CD8-positive, alpha-beta memory T cell (primary cell): ENCODE measurements around the gene CANX. TPM values are rescaled to one million over a fixed set of nuclear protein-coding genes. Genes with fewer than 3 reads are reported as not detected.
A peak's percentile ranks its signal among the peaks of the same experiment; 100 is the strongest.

Source experiments
- CTCF ChIA-PET: fragments of 350-600 bp; sonication (Branson Sonifier 250); formaldehyde crosslinking; loops from one replicate; lab custom pipeline; 2021; ENCODE audit warnings: antibody characterized with exemption; lab: Charles Lee
- POLR2A ChIA-PET: fragments of 350-600 bp; sonication (Branson Sonifier 250); formaldehyde crosslinking; loops from one replicate; lab custom pipeline; 2021; ENCODE audit warnings: antibody characterized with exemption; lab: Charles Lee
- DNase-seq, 5 donors: peaks; one replicate each; pipeline versions ENCODE4 v3.0.0 to v3.0.0-alpha.2; 2020 to 2022; ENCODE audit warnings: mixed read lengths in 1 of 5
- H3K27ac ChIP-seq: one replicate; pipeline ENCODE4 v1.7.0; 2013; ENCODE audit warnings: low read depth, mild to moderate bottlenecking, low read length, moderate library complexity
- H3K27me3 ChIP-seq: 2 replicates; pipeline ENCODE4 v1.7.0; 2013; ENCODE audit warnings: low read length, mild to moderate bottlenecking; ENCODE audit not compliant: insufficient read depth, poor library complexity, severe bottlenecking
- H3K36me3 ChIP-seq: 2 replicates; pipeline ENCODE4 v1.7.0; 2013; ENCODE audit warnings: mild to moderate bottlenecking, low read length, moderate library complexity; ENCODE audit not compliant: insufficient read depth
- H3K4me1 ChIP-seq: 2 replicates; pipeline ENCODE4 v1.7.0; 2013; ENCODE audit warnings: mild to moderate bottlenecking, low read length, moderate library complexity; ENCODE audit not compliant: insufficient read depth
- H3K4me3 ChIP-seq: 2 replicates; pipeline ENCODE4 v1.7.0; 2013; ENCODE audit warnings: mild to moderate bottlenecking, low read length
- H3K9me3 ChIP-seq: 2 replicates; pipeline ENCODE4 v1.7.0; 2013; ENCODE audit warnings: mild to moderate bottlenecking, low read length
- H3K27ac Mint-ChIP-seq, 8 donors: one replicate each; pipeline ENCODE4 v1.8.0; 2020 to 2021; ENCODE audit warnings: mixed read lengths in 8 of 8, mild to moderate bottlenecking in 6 of 8, inconsistent platforms in 3 of 8, moderate library complexity in 3 of 8
- H3K27me3 Mint-ChIP-seq, 2 donors: one replicate each; pipeline ENCODE4 v1.8.0; 2020 to 2021; ENCODE audit warnings: mixed read lengths in 2 of 2, mild to moderate bottlenecking in 1 of 2, moderate library complexity in 1 of 2
- H3K36me3 Mint-ChIP-seq, 3 donors: one replicate each; pipeline ENCODE4 v1.8.0; 2020 to 2021; ENCODE audit warnings: mixed read lengths in 3 of 3, inconsistent platforms in 1 of 3, mild to moderate bottlenecking in 1 of 3
- H3K4me1 Mint-ChIP-seq, 3 donors: one replicate each; pipeline ENCODE4 v1.8.0; 2020 to 2021; ENCODE audit warnings: mixed read lengths in 3 of 3, inconsistent platforms in 1 of 3, mild to moderate bottlenecking in 1 of 3
- H3K4me3 Mint-ChIP-seq, 7 donors: one replicate each; pipeline ENCODE4 v1.8.0; 2020 to 2021; ENCODE audit warnings: mixed read lengths in 7 of 7, mild to moderate bottlenecking in 6 of 7, moderate library complexity in 4 of 7, inconsistent platforms in 2 of 7
- H3K9me3 Mint-ChIP-seq, 5 donors: one replicate each; pipeline ENCODE4 v1.8.0; 2020 to 2022; ENCODE audit warnings: mixed read lengths in 5 of 5, mild to moderate bottlenecking in 3 of 5, moderate library complexity in 2 of 5, inconsistent platforms in 1 of 5
- polyA plus RNA-seq: library from polyadenylated mRNA; unstranded; fragments of 300-500 nt; fragmentation: Illumina TruSeq; gene quantifications from one replicate; pipeline ENCODE4 v1.2.3, GENCODE V29; 2021
- total RNA-seq, 2 experiments: library from RNA; stranded (reverse); gene quantifications; one replicate each; pipeline ENCODE4 v1.2.3, GENCODE V29; 2021

CANX gene
- total and polyA plus RNA-seq, 3 experiments from 2014 or later, result 283 to 710 (median 694) TPM

DNA sequence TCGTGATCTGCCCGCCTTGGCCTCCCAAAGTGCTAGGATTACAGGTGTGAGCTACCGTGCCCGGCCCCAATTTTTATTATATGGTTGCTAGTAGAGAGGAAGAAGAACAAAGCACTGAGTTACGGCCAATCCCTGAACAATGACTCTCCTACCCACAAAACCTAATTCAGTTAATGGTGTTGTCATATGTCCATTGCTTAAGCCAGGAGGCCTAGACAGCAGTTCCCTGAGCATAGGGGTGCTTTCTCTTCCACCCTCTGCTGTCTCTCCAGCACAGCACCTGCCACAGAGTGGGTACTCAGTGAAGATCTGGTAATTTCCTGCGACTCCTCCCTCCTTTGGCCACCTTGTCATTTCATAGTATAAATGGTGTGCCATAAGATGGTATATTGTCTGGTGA, 73.6 kb downstream of the CANX start:
- Histone ChIP-seq H3K4me3 (no peak overlapping the region), H3K4me1 (no peaks in the 10 kb centered on the region), H3K9me3 (no peaks in the 10 kb centered on the region), H3K27ac (no peak overlapping the region), H3K27me3 (no peaks in the 10 kb centered on the region), H3K36me3 (peaks cover 60% of the 10 kb centered on the region)
- CTCF ChIA-PET, result interaction anchor here (1.9 kb wide), 1 partner anchor 9 kb away, joined by 8 read pairs; no protein-coding TSS in a partner anchor
- peaks cover 0 to 9% (median 0%) of the 10 kb centered on the region in 3 donors for H3K4me1 Mint-ChIP-seq
- POLR2A ChIA-PET, result no interaction called here
- DNase-seq, result no peak
- peaks cover 4 to 92% (median 25%) of the 10 kb centered on the region in 3 donors for H3K36me3 Mint-ChIP-seq
- no peak overlapping the region for H3K27ac Mint-ChIP-seq
- H3K9me3 Mint-ChIP-seq, result no peaks in the 10 kb centered on the region
- no peak overlapping the region for H3K4me3 Mint-ChIP-seq
- H3K27me3 Mint-ChIP-seq, result no peaks in the 10 kb centered on the region

DNA sequence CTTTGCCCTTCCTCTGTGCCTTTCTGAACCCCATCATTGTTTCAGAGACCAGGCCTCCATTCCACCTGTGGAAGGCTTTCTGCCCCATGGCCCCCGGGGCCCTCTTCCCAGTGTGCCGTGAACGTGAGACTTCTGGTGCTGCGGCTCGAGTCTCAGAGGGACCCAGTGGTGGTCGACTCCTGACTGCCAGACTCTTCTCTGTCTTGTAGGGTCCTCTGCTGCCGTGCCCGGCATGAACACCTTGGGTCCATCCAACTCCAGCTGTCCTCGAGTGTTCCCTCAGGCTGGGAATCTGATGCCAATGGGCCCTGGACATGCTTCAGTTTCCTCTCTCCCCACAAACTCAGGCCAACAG, 74.9 kb downstream of the CANX start:
- POLR2A ChIA-PET, result no interaction called here
- no peak overlapping the region for H3K4me3 Mint-ChIP-seq
- peaks cover 0 to 1% of the 10 kb centered on the region in 2 donors for H3K27me3 Mint-ChIP-seq

DNA sequence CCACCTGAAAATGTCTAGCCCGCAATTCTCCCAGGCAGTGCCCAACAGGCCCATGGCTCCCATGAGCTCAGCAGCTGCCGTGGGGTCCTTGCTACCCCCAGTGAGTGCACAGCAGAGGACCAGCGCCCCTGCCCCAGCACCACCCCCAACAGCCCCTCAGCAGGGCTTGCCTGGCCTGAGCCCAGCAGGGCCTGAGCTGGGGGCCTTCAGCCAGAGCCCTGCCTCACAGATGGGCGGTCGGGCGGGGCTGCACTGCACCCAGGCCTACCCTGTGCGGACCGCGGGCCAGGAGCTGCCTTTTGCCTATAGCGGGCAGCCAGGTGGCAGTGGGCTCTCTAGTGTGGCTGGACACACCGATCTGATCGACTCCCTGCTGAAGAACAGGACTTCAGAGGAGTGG, 75.7 kb downstream of the CANX start:
- no peaks in the 10 kb centered on the region for H3K4me1 ChIP-seq
- H3K4me3 ChIP-seq, result no peak overlapping the region
- no peaks in the 10 kb centered on the region for H3K27me3 ChIP-seq
- Mint-ChIP-seq H3K9me3 (no peaks in the 10 kb centered on the region), H3K36me3 (peaks cover 4 to 91% (median 26%) of the 10 kb centered on the region in 3 donors), H3K27me3 (peaks cover 0 to 1% of the 10 kb centered on the region in 2 donors), H3K27ac (peak overlapping the region in 2 of 8 donors; percentile 36 to 69), H3K4me3 (no peak overlapping the region), H3K4me1 (no peaks in the 10 kb centered on the region)
- ChIA-PET CTCF (no interaction called here), POLR2A (no interaction called here)
- H3K9me3 ChIP-seq, result no peaks in the 10 kb centered on the region
- DNase-seq, result no peak
- H3K27ac ChIP-seq, result no peak overlapping the region
- peaks cover 48% of the 10 kb centered on the region for H3K36me3 ChIP-seq

More for the DNA sequence above, 74.9 kb downstream of the CANX start:
- H3K9me3 Mint-ChIP-seq, result no peaks in the 10 kb centered on the region
- Histone ChIP-seq H3K36me3 (peaks cover 56% of the 10 kb centered on the region), H3K27ac (no peak overlapping the region), H3K27me3 (no peaks in the 10 kb centered on the region), H3K4me1 (no peaks in the 10 kb centered on the region), H3K4me3 (no peak overlapping the region), H3K9me3 (no peaks in the 10 kb centered on the region)
- H3K36me3 Mint-ChIP-seq, result peaks cover 4 to 94% (median 30%) of the 10 kb centered on the region in 3 donors
- CTCF ChIA-PET, result interaction anchor here (0.6 kb wide), 1 partner anchor 11 kb away, joined by 4 read pairs; no protein-coding TSS in a partner anchor
- no peak overlapping the region for H3K27ac Mint-ChIP-seq
- no peak for DNase-seq
- no peaks in the 10 kb centered on the region for H3K4me1 Mint-ChIP-seq

DNA sequence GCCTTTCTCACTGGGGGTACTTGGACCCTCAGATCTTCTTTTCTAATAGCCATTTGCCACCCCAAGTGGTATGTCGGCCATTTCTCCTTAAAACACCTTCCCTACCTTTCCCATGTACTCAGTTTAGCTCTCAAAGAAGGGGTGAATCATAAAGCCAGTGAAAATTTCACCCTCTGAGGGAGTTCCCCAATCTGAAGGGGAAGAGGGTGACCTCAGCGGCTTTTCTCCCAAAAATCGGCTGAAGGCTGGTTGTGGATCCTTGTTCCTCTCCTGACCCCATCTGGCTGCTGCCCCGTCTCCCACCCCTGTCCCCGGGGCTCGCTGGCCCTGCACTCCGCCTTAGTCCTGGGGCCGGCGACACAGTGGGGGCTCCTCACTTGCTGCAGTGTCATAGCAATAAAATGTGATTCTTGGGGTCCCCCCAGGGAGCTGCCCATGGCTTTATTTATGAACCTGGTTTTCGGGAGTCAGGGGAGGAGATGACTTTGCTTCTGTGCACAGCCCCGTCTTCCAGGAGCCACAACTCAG, 77.7 kb downstream of the CANX start:
- no peak overlapping the region for H3K27ac ChIP-seq
- peaks cover 0 to 1% of the 10 kb centered on the region in 2 donors for H3K27me3 Mint-ChIP-seq
- H3K4me1 Mint-ChIP-seq, result no peaks in the 10 kb centered on the region
- no peaks in the 10 kb centered on the region for H3K9me3 Mint-ChIP-seq
- H3K27ac Mint-ChIP-seq, result no peak overlapping the region
- POLR2A ChIA-PET, result no interaction called here
- no peaks in the 10 kb centered on the region for H3K9me3 ChIP-seq
- no peak overlapping the region for H3K4me3 ChIP-seq
- H3K36me3 Mint-ChIP-seq, result peaks cover 4 to 90% (median 23%) of the 10 kb centered on the region in 3 donors
- peaks cover 30% of the 10 kb centered on the region for H3K36me3 ChIP-seq
- H3K27me3 ChIP-seq, result no peaks in the 10 kb centered on the region
- DNase-seq, result no peak
- H3K4me3 Mint-ChIP-seq, result no peak overlapping the region
- CTCF ChIA-PET, result interaction anchor here (1.1 to 2.5 kb wide), 5 partner anchors 10 to 34 kb away, joined by 3 to 14 read pairs (median 4); no protein-coding TSS in a partner anchor
- H3K4me1 ChIP-seq, result no peaks in the 10 kb centered on the region

DNA sequence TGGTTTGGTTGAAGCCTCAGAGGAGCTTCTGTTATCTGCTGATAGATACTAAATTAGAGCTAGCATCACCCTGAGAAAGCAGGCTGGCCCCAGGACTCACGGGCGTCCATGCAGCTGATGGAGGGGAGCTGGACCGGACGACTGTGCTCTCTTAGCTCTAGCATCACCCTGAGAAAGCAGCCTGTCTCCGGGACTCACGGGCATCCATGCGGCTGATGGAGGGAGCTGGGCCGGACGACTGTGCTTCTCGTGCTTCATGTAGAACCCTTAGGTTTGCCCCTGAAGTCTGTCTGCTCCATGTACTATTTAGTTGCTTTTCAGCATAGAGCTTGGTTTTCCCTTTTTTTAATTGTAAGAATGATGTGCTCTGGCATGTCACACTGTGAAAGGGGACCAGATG, 78.7 kb downstream of the CANX start:
- H3K27me3 ChIP-seq, result no peaks in the 10 kb centered on the region
- Mint-ChIP-seq H3K4me1 (no peaks in the 10 kb centered on the region), H3K36me3 (peaks cover 4 to 81% (median 20%) of the 10 kb centered on the region in 3 donors), H3K27ac (no peak overlapping the region), H3K27me3 (peaks cover 0 to 1% of the 10 kb centered on the region in 2 donors), H3K9me3 (no peaks in the 10 kb centered on the region), H3K4me3 (no peak overlapping the region)
- no peaks in the 10 kb centered on the region for H3K9me3 ChIP-seq
- no peak overlapping the region for H3K4me3 ChIP-seq
- POLR2A ChIA-PET, result no interaction called here
- DNase-seq, result no peak
- peaks cover 22% of the 10 kb centered on the region for H3K36me3 ChIP-seq
- H3K4me1 ChIP-seq, result no peaks in the 10 kb centered on the region
- CTCF ChIA-PET, result interaction anchor here (1.6 to 2.5 kb wide), 3 partner anchors 11 to 19 kb away, joined by 4 to 14 read pairs (median 10); no protein-coding TSS in a partner anchor
- no peak overlapping the region for H3K27ac ChIP-seq

DNA sequence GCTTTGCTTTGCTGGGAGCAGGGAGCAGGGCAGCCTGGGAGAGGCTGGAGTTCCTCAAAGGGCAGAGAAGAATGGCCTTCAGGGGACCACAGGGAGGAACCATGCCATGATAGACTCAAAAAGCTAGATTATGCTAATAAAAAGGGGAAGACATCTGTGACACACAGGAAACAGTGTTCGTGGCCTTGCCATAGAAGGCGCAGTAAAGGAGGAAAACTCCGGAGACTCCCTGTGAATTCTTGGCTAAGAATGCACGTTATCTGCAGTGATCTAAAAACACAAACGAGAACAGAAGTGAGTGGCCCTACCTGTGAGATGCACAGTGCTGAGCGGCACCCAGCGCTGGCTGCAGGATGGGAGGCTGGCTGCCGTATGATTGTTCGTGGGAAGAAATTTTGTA, 79.1 kb downstream of the CANX start:
- POLR2A ChIA-PET, result no interaction called here
- Histone ChIP-seq H3K4me3 (no peak overlapping the region), H3K9me3 (no peaks in the 10 kb centered on the region), H3K4me1 (no peaks in the 10 kb centered on the region), H3K27me3 (no peaks in the 10 kb centered on the region), H3K36me3 (peaks cover 19% of the 10 kb centered on the region), H3K27ac (no peak overlapping the region)
- Mint-ChIP-seq H3K4me1 (no peaks in the 10 kb centered on the region), H3K9me3 (no peaks in the 10 kb centered on the region), H3K27me3 (peaks cover 0 to 1% of the 10 kb centered on the region in 2 donors), H3K4me3 (no peak overlapping the region), H3K27ac (peak overlapping the region in 1 of 8 donors; percentile 40), H3K36me3 (peaks cover 3 to 77% (median 17%) of the 10 kb centered on the region in 3 donors)
- CTCF ChIA-PET, result interaction anchor here (1.6 to 2.5 kb wide), 3 partner anchors 11 to 19 kb away, joined by 4 to 14 read pairs (median 10); no protein-coding TSS in a partner anchor
- DNase-seq, result no peak

DNA sequence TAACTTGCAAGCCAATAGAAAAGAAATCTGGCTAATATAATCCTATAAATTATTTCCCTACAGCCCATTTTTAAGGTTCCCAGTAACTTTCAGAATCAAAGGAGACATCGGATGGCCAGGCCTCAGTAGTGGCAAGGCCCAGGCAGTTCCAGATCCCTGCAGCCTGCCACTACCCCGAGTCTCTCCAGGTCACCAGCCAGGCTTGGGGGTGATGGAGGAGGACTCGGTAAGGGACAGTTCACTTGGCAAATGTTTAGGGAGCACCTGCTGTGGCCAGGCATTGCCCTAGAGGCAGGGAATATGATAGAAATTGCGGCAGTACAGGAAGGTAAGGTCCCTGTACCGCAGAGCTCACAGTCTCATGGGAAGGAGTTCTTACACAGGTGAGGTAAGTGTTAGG, 79.8 kb downstream of the CANX start:
- ChIA-PET CTCF (interaction anchor here (1.1 to 2.5 kb wide), 2 partner anchors 15 to 18 kb away, joined by 4 to 10 read pairs; no protein-coding TSS in a partner anchor), POLR2A (no interaction called here)
- no peaks in the 10 kb centered on the region for H3K4me1 Mint-ChIP-seq
- H3K27me3 Mint-ChIP-seq, result peaks cover 0 to 1% of the 10 kb centered on the region in 2 donors
- no peaks in the 10 kb centered on the region for H3K9me3 Mint-ChIP-seq
- H3K27me3 ChIP-seq, result no peaks in the 10 kb centered on the region
- peaks cover 19% of the 10 kb centered on the region for H3K36me3 ChIP-seq
- peaks cover 0 to 70% (median 13%) of the 10 kb centered on the region in 3 donors for H3K36me3 Mint-ChIP-seq
- H3K4me3 Mint-ChIP-seq, result no peak overlapping the region
- H3K9me3 ChIP-seq, result no peaks in the 10 kb centered on the region
- H3K4me1 ChIP-seq, result no peaks in the 10 kb centered on the region
- H3K27ac Mint-ChIP-seq, result peak overlapping the region in 2 of 8 donors; percentile 11 to 77
- no peak overlapping the region for H3K4me3 ChIP-seq
- H3K27ac ChIP-seq, result no peak overlapping the region
- no peak for DNase-seq

DNA sequence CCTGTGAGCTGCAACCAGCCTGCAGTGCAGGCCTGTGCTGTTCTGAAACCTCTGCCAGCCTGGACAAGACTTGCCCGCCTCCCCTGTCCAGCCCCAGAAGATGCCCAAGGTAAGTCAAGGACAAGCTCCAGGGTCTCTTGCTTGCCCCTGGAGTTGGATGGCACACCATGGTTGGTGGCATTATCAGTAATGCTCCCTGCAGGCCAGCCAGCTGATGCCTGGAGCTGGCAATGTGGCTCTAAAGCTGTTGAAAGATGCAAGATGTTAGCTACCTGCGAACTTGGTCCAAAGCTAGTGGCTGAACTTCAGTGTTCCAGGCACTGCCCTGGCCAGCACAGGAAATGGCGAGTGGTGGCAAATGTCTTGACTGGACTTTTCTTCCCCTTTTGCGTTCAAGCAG, 81.1 kb downstream of the CANX start:
- peaks cover 15% of the 10 kb centered on the region for H3K36me3 ChIP-seq
- Mint-ChIP-seq H3K4me3 (no peak overlapping the region), H3K27ac (no peak overlapping the region), H3K9me3 (no peaks in the 10 kb centered on the region), H3K27me3 (peaks cover 0 to 1% of the 10 kb centered on the region in 2 donors), H3K36me3 (peaks cover 0 to 59% (median 13%) of the 10 kb centered on the region in 3 donors), H3K4me1 (no peaks in the 10 kb centered on the region)
- POLR2A ChIA-PET, result no interaction called here
- H3K9me3 ChIP-seq, result no peaks in the 10 kb centered on the region
- CTCF ChIA-PET, result interaction anchor here (1.1 to 1.4 kb wide), 3 partner anchors 17 kb away, joined by 3 to 10 read pairs (median 4); no protein-coding TSS in a partner anchor
- no peak for DNase-seq
- no peaks in the 10 kb centered on the region for H3K4me1 ChIP-seq
- no peaks in the 10 kb centered on the region for H3K27me3 ChIP-seq
- no peak overlapping the region for H3K27ac ChIP-seq
- H3K4me3 ChIP-seq, result no peak overlapping the region
